GM21390 (cell line): ENCODE results near the gene DOHH.
"Not testable (repeated sequence)": the region's sequence is repeated elsewhere in the genome, so short reads cannot be mapped to it uniquely, and the experiment has no call there.

Experiments used
- ATAC-seq: cut with Tn5 transposase; IDR thresholded peaks from one replicate; pipeline ENCODE4 v1.9.1; 2021; ENCODE audit not compliant: unreplicated experiment

DOHH gene

DNA sequence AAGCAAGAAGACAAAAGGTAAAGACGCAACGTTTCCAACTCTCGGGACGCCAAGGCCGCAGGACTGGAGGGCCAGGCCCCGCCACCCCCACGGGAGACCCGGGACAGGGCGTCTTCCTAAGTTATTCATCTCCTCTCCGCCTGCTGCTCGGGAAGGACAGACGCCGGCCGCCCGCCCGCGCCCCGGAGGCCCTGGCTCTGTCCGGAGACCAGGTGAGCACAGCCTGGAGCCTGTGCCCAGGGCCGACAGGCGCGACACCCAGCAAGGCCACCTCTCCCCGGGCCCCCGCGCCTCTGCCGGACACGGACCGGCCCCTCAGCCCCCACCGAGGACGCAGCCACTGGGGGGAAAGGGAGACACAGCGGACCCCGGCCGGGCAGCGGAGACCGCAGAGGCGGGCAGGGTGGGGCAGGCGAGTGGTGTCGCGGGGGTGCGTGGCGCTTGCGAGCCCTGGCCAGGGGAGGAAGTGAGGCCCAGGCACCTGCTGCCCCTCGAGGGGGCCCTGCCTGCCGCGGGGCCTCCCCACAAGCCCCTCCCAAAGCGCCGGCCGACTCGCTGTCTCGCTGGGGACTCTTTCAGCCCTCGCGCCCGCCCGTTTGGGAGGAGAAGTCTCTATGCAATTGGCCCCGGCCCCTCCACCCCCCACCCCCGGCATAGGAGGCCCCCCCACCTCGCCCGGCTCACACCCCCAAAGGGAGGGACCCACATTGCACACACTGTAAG, 37.3 kb downstream of the DOHH start:
- ATAC-seq, result no peak

GRCh38 chr19:3459965-3460582, 40.4 kb downstream of the DOHH start:
- ATAC-seq, result no peak

GRCh38 chr19:3459089-3459881, 41.2 kb downstream of the DOHH start:
- ATAC-seq, result no peak

DNA sequence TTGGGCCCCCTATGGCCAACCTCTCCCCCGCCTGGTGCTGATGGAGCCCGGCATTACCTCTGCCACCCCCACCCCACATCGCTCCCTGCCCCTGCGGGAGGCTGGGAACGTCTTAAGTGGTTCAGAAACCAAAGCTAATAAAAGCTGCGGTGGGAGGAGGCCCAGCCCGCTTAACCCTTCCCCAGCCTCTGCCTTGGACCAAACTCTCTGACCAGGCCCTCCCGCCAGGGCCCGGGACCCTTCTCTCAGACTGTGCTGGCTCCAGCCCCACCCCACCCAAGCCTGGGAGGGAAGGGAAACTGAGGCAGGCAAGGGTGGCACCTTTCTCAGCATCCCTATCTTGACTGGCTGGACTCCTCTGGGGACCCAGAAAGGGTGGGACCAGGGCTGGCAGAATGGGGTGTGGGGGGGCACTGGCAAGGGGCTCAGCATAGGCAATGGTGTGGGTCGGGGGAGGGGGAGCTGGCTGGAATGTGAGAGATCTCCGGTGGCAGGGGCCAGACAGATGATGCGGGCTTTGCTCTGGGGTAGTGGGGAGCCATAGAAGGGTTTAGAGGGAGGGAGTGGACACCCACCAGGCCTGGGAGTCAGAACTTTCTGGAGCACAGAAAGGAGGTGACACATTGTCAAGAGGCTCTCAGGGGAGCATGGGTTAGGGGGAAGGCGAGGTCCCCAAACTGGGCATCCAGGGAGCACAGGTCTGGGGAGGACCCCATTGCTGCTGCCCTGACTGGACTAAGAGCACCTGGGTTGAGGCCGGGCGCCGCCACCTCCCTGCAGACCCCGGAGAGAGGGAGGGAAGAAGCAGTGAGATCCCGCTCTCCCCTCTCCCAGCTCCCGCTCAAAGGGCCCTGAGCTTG, 42.0 kb downstream of the DOHH start:
- no peak for ATAC-seq

- ATAC-seq, result no peak
These were observed 42.8 kb downstream of the DOHH start for GRCh38 chr19:3457528-3458228.

- ATAC-seq, result no peak
These were observed 43.4 kb downstream of the DOHH start for GRCh38 chr19:3456925-3457527.

DNA sequence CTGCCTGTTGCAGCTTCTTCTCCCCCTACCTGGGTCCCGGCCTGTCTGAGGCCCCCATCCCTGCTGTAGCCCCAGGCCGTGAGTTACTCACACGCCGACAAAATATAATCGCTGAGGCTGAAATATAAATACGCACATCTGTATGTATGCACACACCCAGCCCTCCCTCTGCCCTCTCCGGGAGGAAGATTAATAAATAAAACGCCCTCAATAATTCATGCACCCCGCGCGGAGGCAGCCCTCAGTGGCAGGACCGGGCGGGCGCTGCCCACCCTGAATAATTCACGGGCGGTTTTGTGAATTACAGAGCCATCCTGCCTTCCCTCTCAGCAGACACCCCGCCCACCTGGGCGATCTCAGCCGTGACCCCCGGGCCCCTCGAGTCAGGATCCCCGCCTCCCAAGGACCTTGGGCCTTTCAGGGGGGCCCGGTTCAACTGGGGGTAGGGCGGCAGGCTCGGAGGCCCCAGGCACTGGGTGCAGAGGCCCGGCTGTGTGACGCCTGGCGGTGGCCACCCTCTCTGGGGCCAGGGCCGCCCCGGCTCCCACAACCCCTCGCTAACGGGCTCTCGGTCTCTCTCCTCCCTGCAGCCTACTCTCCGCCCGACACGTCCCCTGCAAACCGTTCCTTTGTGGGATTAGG, 44.4 kb downstream of the DOHH start:
- no peak for ATAC-seq

DNA sequence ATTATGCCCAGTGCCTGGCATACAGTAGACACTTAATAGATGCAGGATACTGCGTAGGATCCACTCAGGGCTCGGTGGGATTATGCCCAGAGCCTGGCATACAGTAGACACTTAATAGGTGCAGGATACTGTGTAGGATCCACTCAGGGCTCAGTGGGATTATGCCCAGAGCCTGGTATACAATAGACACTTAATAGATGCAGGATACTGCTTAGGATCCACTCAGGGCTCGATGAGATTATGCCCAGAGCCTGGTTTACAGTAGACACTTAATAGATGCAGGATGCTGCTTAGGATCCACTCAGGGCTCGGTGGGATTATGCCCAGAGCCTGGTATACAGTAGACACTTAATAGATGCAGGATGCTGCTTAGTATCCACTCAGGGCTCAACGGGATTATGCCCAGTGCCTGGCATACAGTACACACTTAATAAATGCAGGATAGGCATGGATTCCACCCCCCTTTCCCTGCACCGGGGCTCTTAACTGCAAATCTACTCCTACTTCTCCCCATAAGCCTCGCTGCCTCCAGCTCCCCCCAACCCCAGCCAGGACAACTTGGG, 45.0 kb downstream of the DOHH start:
- no peak for ATAC-seq

DNA sequence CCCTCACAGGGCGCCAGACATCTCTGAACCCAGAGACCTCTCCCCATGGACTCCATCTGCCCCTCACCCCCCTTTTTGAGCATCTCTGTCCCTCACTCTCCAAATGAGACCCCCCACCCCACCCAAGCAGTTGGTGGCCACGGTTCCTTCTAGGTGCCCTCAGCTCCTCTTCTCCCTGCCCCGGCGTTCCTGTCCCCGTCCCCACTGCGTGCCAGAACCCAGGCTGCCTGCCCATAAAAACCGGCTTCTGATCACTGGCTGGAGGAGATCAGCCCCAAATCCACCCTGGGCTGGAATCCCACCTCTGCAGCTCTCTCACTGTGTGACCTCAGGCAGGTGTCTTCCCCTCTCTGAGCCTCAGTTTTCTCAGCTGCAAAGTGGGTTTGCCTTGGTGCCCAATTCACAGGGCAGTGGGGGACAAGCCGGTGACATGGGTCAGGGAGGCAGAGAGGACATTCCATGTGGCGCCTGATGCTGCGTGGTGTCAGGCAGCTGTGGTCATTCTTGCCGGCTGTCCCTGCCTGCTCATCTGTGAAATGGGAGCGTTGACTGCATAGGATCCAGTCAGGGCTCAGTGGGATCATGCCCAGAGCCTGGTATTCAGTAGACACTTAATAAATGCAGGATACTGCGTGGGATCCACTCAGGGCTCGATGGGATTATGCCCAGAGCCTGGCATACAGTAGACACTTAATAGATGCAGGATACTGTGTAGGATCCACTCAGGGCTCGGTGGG, 45.6 kb downstream of the DOHH start:
- no peak for ATAC-seq

- ATAC-seq, result no peak
These were observed 46.6 kb downstream of the DOHH start for GRCh38 chr19:3453840-3454239.

DNA sequence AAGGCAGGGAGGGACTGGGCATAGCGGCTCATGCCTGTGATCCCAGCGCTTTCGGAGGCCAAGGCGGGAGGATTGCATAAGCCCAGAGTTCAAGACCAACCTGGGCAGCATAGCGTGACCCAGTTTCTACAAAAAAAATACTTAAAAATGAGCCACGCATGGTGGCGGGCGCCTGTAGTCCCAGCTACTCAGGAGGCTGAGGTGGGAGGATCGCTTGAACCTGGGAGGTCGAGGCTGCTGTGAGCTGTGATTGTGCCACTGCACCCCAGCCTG, 47.6 kb downstream of the DOHH start:
- ATAC-seq, result not testable (repeated sequence)

DNA sequence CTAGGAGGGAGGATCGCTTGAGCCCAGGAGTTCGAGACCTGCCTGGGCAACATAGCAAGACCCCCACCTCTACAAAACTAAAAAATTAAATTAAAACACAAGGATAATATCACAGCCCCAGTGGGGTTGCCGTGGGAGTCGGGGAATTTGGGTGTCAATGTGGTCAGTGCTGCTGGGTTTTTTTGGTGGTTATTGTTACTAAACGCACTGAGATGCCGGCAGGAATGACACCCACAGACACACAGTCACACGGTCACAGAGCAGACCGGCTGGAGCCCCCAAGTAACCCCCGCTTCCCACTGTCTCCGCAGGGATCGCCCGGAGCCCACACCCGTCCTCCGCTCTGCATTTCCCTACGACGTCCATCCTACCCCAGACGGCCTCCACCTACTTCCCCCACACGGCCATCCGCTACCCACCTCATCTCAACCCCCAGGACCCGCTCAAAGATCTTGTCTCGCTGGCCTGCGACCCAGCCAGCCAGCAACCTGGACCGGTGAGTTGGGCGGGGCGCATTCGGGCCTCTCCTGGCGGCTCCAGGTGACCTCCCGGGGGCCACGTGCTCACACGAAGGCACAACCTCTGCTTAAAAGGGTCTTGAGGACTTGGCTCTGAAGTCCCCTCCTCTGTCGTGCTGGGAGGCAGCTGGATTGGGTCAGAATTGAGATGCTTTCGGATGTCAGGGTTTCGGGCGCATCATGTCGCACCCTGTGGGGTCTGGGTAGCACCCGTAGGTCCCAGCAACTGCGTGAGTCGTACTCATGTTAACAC, 48.1 kb downstream of the DOHH start:
- no peak for ATAC-seq

- no peak for ATAC-seq
These were observed 49.0 kb downstream of the DOHH start for GRCh38 chr19:3451451-3451866.

DNA sequence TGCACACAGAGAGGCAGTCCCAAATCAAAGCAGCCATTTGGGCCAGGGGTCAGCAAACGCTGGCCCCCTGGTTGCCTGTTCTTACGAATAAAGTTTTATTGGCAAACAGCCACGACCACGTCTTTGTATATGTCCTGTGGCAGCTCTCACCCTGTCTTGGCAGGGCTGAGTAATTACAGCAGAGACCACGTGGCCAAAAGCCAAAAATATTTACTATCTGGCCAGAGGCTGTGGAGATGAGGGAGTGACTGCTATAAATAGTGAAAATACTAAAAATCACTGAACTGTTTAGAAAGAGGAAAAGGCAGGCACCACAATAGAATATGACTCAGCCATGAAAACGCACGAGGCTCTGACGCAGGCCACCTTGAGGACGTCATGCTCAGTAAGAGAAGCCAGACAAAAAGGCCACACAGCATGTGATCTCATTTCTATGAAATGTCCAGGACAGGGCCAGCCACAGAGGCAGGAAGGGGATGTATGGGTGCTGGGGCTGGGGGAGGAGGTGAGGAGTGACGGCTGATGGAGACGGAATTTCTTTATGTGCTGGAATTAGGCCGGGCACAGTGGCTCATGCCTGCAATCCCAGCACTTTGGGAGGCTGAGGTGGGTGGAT, 49.6 kb downstream of the DOHH start:
- ATAC-seq, result no peak

DNA sequence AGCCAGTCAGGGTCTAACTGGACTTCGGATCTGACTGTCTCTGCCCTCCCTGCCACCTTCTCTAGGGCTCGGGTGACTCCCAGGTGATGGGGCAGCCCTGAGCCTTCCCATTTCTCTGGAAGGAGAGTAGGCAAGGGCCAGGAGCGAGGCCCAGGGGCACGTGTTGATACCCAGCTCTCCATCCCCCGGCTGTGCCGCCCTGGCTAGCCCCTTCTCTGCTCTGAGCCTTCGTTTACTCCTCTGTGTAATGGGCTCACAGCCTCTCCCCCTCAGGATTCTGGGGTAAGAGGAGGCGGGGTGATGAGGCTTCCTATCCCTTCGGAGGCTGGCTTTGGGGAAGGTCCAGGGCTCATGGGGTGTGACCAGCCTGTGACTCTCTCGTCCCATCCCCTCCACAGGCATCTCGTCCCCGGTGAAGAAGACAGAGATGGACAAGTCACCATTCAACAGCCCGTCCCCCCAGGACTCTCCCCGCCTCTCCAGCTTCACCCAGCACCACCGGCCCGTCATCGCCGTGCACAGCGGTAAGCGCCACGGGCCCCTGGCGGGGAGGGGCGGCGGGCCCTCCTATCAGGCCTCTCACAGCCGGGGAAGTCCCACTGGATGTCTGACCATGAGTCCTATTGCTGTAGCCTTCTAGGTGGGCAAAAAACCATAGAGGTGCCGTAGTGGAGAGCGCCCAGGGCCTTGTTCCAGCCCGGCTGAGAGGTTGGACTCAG, 51.7 kb downstream of the DOHH start:
- no peak for ATAC-seq

- not testable (repeated sequence) for ATAC-seq
These were observed 53.8 kb downstream of the DOHH start for GRCh38 chr19:3446657-3447056.

DNA sequence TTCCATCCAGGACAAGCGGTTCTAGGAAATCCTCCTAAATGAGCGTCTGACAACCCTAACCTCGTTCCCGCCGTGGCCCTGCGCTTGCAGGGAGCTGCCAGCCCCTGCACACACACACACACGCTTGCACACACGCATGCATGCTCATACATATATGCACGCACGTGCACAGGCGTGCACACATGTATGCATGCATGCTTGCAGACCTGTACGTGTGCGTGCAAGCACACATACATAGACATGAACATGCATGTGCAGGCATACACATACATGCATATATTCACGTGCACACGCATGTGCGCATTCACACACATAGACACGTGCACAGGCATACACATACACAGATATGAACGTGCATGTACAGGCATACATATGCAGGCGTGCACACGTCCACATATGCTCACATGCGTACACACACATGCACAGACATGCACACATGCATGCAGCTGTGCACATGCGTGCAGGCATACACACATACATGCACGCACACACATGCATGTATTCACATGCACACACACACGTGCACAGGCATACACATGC, 55.7 kb downstream of the DOHH start:
- ATAC-seq, result no peak
